ENCODE measurements around the gene SLC9A4.

Gene SLC9A4, protein sequence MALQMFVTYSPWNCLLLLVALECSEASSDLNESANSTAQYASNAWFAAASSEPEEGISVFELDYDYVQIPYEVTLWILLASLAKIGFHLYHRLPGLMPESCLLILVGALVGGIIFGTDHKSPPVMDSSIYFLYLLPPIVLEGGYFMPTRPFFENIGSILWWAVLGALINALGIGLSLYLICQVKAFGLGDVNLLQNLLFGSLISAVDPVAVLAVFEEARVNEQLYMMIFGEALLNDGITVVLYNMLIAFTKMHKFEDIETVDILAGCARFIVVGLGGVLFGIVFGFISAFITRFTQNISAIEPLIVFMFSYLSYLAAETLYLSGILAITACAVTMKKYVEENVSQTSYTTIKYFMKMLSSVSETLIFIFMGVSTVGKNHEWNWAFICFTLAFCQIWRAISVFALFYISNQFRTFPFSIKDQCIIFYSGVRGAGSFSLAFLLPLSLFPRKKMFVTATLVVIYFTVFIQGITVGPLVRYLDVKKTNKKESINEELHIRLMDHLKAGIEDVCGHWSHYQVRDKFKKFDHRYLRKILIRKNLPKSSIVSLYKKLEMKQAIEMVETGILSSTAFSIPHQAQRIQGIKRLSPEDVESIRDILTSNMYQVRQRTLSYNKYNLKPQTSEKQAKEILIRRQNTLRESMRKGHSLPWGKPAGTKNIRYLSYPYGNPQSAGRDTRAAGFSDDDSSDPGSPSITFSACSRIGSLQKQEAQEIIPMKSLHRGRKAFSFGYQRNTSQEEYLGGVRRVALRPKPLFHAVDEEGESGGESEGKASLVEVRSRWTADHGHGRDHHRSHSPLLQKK

DNA sequence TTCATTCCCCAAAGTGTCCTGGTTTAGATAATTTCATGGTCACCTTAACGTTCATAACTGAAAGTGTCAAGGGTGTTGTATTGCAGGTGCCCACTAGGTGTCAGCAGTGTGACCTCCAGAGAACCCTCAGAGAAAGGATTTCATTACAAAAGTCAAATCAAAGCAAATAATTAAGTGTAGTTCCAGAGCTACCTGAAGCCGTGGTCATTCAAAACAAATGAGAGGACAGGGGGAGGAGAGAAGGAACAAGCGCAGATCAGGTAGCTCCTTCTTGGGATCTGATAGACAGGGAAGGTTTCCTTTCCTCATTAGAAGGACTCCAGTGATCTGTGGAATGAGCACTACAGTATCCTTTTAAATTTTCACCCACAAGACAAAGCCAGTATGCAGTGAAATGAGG, at the start of gene SLC9A4:
Gene SLC9A4, plus strand, starts transcription at position 207 of the 400 bp plus-strand sequence. CDS start 534 bp downstream, outside the sequence.
- DNase-seq (ENCODE audit: low read depth in 3 of 3), result peak in 2 of 3 experiments; percentile 32 to 46

DNA sequence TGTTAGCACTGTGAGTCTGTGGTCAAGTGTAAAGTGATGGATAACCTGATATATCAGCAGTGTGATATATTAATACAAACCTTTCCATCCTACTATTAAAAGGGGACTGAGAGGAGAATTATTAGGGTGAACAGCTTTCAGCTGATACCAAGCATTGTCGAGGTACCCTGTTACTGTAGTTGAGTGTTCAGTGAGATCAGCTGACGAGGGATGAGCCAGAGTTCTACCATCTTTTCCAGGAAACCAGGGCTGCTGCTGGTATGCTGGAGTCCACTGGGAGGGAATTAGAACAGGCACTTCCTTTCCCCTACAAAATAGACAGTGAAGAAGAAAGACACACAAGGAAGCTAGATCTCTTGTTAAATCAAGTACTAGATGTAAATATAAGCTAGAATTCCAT, 49.7 kb upstream of the SLC9A4 start:
- DNase-seq (ENCODE audit: low read depth in 3 of 3), result no peak

DNA sequence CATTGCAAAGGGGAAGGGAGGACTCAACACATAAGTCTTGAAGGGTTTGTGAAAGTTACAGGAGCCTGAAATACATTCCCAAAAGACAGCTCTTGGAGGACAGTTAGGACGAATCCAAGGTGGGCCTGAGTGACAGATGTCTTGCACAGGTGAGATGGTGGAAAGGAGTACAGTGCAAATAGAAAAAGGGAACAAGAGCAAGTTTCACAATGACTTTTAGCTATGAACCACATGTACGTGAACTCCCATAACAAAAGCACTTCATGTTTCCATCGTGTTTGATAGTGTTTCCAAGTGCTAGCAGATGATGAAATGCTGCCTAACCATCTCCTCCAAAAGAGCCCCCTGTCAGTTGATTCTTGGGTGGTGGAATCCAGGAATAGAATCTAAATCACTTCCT, 48.3 kb upstream of the SLC9A4 start:
- no peak for DNase-seq (ENCODE audit: low read depth in 3 of 3)

DNA sequence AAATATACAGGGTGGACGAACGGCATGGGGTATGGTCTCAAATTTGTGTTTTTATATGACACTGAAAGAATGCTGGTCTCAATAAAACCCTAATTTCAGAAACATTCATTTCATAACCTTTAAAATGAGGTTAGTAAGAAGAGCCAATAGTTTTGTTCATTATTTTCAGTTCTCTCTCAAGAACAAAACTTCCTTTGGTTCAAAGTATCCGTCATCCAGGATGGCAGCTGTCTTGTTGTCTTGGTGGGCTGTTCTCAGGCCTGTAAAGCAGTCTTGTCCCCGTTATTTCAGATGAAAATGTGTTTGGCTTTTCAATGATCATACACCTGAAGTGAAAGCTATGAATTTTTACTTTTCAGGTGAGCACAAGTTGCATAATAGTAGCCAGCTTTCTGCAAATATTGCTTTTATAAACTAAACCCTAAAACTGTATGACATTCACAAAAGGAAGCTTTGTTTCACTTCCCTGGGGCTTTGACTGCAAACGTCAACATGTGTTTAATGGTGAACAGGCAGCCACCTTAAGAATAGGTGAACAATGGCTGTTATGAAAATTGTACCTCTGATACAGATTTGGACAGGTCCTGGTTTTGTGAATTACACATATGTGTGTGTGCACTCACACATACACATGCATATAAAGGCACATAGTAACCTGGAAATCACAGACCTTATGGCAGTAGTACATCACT, 47.4 kb upstream of the SLC9A4 start:
- DNase-seq (ENCODE audit: low read depth in 3 of 3), result no peak

DNA sequence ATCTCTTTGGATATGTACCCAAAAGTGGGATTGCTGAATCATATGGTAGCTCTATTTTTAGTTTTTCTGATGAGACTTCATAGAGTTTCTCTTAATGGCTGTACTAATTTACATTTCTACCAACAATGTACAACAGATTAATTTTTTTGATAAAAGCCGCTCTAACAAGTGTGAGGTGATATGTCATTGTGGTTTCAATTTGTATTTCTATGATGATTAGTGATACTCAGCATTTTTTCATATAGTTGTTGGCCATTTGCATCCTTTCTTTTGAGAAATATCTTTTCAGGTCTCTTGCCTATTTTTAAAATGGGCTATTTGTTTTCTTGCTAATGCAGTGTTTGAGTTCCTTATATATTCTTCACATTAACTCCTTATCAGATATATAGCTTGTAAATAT, 45.8 kb upstream of the SLC9A4 start:
- no peak for DNase-seq (ENCODE audit: low read depth in 3 of 3)

DNA sequence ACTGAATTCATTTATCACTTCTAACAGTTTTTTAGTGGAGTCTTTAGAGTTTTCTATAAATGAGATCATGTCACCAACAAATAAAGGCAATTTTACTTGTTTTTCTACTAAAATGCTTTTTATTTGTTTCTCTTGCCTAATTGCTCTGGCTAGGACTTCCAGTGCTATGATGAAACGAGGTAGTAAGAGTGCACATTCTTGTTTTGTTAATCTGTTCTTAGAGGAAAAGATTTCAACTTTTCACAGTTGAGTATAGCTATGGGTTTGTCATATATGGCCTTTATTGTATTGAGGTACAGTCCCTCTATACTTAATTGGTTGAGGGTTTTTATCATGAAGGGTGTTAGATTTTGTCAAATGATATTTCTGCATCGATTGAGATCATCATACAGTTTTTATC, 44.5 kb upstream of the SLC9A4 start:
- DNase-seq (ENCODE audit: low read depth in 3 of 3), result no peak

DNA sequence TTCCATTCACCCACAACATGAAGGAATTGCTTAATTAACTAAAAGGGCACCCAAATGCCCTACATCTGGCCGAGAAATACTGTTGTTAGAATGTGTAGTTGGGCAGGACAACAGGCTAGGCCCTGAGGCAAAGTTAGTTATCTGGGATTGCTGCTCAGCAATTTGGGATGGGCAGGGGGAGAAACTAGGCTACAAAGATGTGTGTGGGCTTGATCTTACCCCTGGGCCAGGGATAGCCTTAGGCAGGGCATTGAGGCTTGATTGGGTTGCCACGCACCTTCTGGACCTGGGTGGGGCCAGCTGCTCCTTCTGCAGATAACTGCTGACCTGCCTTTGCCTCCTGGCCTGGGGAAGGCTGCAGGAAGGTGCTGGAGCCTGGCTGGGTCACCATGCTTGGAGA, 40.6 kb upstream of the SLC9A4 start:
- DNase-seq (ENCODE audit: low read depth in 3 of 3), result no peak

DNA sequence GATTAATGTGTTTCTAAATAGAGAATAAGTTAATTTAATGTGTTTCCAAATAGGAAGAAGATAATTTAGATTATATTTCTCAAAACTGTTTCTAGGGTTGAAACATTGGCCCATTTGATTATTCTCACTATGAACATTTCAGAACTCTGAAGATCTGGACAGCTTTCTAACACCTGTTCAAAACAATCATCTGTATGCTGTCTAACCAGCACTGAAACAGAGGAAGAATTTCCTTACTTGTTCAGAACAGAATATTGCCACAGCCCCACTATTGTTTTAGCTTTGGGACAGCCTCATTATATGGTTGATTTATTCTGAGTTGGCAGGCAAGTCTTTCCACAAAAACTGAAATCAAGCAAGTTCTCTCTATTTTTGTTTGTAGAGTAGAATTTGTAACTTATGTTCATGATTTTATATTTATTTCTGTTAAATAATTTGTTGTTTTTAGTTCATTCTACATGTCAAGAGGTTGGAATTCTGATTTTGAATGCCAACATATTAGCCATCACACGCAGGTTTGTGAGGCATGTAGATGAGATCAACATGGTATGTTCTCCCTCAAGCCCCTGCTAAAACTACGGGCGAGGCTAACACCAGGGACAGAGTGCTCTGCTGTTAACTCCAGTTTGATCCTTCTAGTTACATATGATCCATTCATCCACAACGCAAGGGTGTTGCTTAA, 38.9 kb upstream of the SLC9A4 start:
- no peak for DNase-seq (ENCODE audit: low read depth in 3 of 3)

DNA sequence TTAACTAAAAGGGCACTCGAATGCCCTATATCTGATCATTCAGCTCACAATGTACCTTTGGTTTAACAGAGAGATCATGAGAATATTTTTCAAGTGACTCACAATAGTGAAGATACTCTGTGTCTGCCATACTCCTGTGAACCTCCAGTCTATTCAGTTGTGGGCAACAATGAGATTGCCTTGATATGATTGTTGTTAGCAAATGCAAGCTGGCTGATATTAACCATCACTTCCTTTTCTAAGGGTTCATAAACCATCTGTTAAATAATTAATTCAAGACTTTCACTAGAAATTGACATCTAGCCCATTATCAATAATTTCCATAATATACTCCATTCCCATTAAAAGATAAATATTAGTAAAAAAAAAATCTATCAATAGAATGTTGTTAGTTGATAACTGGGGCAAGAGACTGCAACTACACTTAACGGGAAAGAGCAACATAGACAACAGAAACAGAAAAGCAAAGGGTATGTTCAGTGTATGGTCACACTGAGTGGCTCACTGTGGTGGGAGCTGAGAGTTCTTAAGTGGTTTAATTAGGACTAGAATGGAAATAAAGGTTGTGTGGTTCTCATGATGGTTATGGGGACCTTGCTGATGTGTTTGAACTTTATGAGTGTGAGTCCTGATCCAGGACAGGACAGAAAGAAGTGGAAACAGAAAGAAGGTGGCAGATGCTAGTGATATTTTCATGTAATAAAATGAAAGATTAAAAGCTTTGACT, 38.2 kb upstream of the SLC9A4 start:
- no peak for DNase-seq (ENCODE audit: low read depth in 3 of 3)

DNA sequence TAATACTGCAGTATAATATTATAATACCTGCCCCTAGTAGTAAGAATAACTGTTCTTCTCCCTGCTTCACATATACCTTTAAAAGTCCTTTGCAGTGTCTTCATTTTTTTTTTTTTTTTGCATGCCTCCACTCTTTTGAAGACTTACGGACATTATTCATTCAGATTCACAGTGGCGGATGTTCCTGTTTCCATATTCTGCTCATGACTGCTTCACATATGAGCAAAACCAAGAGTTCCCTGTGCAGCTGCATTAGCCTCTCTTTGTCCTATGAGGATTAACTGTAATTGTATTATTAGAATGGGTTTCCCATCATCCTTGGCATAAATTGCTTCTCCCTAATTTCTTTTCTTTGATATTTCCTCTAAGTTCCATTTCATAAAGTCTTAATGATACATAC, 37.3 kb upstream of the SLC9A4 start:
- no peak for DNase-seq (ENCODE audit: low read depth in 3 of 3)

DNA sequence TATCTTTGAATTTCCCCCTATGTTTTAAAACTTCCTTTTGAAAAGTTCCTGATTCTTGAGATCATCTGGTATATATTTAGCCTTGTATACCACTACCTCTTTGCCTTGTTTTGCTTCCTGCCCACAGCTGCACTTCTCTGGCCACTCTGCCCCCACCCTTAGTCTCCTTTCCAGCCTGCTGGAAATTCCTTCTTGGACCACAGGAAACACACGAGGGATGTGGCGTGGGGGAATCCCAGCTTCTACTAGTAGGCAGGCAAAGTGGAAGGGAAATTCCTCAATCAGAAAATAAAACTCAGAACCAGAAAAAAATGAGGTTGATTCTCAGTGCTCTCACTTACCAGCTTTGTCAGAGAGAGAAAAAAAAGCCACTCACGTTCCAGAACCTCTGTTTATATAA, 36.7 kb upstream of the SLC9A4 start:
- peak in 1 of 3 experiments; percentile 37 for DNase-seq (ENCODE audit: low read depth in 3 of 3)

DNA sequence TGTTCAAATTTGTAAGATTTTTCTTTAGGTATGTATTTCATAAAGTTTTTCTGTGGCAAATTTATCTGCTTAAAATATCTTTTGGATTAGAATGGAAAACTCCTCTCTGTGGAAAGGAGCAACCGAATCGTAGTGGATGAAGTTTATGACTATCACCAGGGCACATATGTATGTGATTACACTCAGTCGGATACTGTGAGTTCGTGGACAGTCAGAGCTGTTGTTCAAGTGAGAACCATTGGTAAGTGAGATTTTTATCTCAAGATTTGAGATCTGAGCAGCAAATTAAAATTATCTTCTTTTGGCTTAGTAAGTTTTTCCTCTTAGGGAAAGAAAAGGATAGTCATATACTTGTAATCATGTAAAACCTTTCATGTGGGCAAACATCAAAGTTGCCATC, 35.9 kb upstream of the SLC9A4 start:
- no peak for DNase-seq (ENCODE audit: low read depth in 3 of 3)

DNA sequence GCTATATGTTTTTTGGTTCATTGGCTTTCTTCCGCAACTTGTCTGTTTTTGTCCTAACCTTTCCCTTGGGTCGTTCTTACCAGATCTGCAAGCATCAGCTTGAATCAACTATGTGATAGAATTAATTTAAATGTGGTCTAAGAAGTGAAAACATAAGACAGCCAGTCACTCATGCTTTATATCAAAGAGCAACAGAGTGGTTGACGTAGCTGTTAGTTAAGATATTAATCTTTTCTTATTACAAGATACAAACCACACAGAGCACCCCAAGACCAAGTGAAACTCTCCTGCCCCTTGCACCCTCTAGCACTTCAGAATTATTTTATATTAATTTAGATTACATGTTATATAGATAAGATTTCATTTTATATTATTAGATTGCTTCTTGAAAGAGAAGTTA, 34.9 kb upstream of the SLC9A4 start:
- DNase-seq (ENCODE audit: low read depth in 3 of 3), result no peak

DNA sequence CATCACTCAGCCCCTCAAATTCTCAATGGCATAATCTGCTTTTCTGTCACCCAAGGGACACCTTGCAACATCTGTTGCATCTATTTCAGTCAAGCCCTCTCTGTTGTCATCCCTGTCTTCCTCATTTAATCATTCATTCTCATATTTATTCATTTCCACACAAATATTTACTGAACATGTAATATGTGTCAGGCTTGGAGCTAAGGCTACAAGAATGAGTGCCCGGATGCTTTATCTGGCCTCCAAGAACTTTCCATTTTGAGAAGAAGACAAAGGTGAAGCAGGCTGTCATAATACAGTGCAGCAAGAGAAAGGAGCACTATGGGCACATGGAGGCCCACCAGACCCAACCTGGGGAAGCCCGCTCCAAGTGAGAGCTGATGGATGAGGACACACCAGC, 34.4 kb upstream of the SLC9A4 start:
- no peak for DNase-seq (ENCODE audit: low read depth in 3 of 3)

DNA sequence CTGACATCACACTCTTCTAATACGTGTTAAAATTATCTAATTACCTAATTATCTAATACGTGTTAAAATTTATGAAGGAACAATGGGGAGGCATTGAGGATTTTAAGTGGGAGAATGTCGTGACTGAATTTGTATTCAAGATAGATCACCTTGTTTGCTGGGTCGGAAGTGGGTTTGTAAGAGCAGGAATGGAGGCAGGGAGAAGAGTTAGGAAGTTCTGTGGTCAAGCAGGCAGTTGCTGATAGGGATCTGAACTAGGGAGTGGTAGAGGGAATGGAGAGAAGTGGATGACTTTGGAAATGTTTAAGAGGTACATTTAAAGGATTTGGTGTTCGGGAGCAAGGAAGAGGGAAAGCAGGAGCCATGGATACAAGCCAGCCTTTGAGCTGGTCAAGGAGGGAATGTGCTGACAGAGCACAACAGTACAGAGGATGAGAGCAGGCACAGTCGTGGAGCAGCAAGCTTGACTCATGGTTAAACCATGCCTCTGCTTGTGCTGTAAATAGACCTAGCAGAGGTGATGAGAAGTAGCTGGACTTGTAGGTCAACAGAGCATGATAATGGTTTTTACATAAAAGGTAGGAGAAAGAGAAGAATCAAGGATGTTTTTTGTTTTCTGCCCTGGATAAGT, 33.8 kb upstream of the SLC9A4 start:
- no peak for DNase-seq (ENCODE audit: low read depth in 3 of 3)

DNA sequence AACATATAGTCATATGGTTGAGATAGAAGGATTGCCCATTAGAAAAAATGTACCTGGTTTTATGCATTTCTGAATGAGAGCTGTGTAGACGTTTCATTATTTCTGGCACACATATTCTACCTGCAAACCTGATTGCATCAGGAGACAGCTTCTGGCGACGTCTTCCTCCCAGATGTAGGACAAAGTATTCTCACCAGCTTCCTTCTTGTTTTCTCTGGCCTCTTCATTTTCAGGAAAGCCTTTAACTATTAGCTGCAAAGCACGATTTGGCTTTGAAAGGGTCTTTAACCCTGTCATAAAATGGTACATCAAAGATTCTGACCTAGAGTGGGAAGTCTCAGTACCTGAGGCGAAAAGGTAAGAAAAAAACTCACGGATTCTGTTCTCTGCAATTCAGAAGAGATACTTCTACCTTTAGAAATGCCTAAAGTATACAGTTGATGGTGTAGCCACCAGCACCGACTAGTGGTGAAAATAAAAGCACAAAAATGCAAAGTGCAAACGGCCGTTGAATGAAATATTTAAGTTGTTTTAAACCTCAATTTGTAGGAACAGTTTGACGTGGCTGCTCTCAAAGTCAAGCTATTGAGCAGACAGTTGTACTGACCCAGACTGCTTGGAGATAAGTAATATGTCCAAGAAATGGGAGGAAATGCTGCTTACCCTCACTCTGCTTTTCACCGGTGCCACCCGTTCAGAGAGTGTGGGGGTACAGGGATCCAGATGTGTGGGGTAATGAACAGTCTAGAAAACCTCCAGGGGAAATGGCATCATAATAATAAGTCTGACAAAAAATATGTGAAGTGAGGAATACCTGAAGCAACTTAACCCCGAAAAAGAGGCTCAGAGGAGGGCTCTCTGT, 29.8 kb upstream of the SLC9A4 start:
- peak; percentile 11 to 44 (median 38) for DNase-seq (ENCODE audit: low read depth in 3 of 3)

DNA sequence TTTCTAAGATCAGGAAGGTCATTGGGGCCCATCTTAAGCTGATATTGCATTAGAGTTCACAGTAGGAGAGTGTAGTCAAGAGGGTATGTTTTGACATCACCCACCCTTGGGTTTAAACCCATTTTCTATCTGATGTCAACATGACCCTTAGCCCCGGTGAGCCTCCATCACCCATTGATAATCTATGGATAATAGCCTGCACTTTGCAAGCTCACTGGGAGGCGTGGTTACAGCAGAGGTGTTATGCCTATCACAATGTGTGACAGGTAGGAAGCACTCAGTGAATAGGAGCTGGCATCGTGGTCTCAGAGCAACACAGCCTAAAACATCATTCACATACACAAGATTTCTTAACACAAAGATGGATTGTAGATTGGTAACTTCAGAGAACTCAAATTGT, 28.8 kb upstream of the SLC9A4 start:
- DNase-seq (ENCODE audit: low read depth in 3 of 3), result no peak

DNA sequence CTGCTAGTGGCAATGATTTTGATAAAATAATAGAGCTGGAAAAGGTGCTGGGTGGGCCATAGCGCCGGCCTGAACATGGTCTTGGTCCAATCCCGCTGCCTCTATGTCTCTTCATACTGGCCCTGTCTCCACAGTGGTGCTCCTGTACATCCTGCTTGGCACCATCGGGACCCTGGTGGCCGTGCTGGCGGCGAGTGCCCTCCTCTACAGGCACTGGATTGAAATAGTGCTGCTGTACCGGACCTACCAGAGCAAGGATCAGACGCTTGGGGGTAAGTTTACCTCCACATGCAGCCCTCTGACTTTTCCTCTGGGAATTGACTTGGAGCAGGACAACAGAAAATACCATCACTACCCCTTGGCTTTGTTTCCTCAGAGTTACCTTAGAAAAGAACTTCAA, 26.1 kb upstream of the SLC9A4 start:
- no peak for DNase-seq (ENCODE audit: low read depth in 3 of 3)

DNA sequence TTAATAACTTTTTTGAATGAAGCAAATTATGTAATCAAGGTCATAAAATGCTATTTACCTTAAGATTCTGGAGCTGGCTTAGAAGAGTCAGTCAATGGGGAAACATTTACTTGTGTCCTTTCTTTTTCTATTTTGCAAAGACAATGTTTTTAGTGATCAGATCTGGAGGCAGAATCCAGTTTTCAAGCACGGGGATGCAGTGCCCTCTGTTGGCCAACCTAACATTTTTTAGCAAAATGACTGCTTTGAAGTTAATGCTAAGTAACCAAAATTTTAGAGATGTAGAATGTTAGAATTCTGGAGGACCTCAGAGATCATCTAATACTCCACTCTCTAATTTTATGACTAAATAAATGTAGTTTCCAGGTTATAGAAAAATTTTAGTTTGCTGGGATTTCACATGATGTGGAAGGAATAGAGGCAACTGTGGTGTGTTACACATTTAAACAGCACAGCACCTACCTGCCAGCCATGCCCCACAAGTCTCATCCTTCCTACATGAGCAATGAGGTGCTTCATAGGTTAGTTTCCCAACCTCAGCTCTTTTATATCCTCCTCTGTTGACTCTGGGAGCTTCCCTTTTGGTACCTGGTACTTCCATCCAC, 23.6 kb upstream of the SLC9A4 start:
- peak; percentile 31 to 67 (median 56) for DNase-seq (ENCODE audit: low read depth in 3 of 3)
